NB4 (cell line): ENCODE data around the gene STARD13.

Experiments
- MYC ChIP-seq: IDR thresholded peaks from 2 replicates; pipeline ENCODE4 v1.6.1; 2011; ENCODE audit warnings: low read depth, low read length
- POLR2A ChIP-seq: IDR thresholded peaks from 2 replicates; pipeline ENCODE4 v1.6.1; 2011; ENCODE audit warnings: mild to moderate bottlenecking; ENCODE audit not compliant: insufficient read length; ENCODE audit errors: extremely low read depth
- TF ChIP-seq, protein P1 (sequence below): IDR thresholded peaks from one replicate; pipeline ENCODE4 v1.5.1; 2012; ENCODE audit warnings: low read depth, low read length
- TF ChIP-seq, protein P2 (sequence below): IDR thresholded peaks from 2 replicates; pipeline ENCODE4 v1.6.1; 2011; ENCODE audit warnings: low read depth, low read length

DNA sequence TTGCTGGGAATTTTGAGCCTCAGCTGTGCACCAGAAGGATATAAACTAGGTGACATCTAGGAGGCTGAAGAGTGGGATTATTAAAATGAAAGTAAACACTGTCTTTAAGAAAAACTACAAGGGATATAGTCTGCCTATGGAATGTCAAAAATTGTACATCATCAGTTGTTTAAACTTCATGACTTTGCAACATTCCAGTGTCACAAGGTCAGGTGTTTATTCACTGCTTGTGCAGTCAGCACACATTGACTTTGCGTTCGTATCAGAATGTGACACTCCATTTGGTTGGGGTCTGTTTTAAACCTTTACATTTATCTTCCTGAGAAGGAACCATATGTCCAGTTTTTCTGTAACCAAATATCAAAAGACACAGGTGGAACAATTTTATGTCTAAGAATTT is 183.7 kb downstream of the STARD13 start:
- TF ChIP-seq, protein P1, sequence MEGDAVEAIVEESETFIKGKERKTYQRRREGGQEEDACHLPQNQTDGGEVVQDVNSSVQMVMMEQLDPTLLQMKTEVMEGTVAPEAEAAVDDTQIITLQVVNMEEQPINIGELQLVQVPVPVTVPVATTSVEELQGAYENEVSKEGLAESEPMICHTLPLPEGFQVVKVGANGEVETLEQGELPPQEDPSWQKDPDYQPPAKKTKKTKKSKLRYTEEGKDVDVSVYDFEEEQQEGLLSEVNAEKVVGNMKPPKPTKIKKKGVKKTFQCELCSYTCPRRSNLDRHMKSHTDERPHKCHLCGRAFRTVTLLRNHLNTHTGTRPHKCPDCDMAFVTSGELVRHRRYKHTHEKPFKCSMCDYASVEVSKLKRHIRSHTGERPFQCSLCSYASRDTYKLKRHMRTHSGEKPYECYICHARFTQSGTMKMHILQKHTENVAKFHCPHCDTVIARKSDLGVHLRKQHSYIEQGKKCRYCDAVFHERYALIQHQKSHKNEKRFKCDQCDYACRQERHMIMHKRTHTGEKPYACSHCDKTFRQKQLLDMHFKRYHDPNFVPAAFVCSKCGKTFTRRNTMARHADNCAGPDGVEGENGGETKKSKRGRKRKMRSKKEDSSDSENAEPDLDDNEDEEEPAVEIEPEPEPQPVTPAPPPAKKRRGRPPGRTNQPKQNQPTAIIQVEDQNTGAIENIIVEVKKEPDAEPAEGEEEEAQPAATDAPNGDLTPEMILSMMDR = no peak
- TF ChIP-seq POLR2A = no peak
- TF ChIP-seq, protein P2, sequence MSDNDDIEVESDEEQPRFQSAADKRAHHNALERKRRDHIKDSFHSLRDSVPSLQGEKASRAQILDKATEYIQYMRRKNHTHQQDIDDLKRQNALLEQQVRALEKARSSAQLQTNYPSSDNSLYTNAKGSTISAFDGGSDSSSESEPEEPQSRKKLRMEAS = no peak
- TF ChIP-seq MYC = no peak
